22Rv1 (cell line): ENCODE data around the gene FAM47C.
"Not testable (repeated sequence)": the region's sequence is repeated elsewhere in the genome, so short reads cannot be mapped to it uniquely, and the experiment has no call there.

ENCODE experiments used
- H3K27ac ChIP-seq: fragments of 450-650 bp; 2 replicates; pipeline ENCODE4 v1.5.1; 2017
- ZFX ChIP-seq: fragments of 450-650 bp; IDR thresholded peaks from 2 replicates; pipeline ENCODE4 v1.6.1; 2017; ENCODE audit warnings: antibody characterized with exemption, borderline replicate concordance
- TF ChIP-seq, protein P1 (sequence below): fragments of 450-650 bp; IDR thresholded peaks from 2 replicates; pipeline ENCODE4 v1.5.1; 2017; ENCODE audit warnings: mild to moderate bottlenecking

Gene FAM47C

DNA sequence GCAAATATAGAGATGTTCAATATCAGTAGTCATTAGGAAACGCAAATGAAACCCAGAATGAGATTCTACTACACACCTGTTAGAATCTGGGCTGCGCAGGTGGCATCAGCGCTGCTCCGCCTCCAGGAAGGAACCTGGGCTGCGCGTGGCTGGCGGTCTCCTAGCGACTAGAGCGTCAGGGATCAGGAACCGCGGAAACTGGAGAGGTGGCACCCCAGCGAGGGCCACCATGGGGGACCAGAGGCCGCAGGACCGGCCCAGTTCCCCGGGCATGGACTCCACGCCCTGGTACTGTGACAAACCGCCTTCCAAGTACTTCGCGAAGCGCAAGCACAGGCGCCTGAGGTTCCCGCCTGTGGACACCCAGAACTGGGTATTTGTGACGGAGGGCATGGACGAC, at the start of gene FAM47C:
FAM47C (plus strand) TSS at position 185 of the 400 bp plus-strand sequence; CDS start at position 230, 45 bp downstream.
- H3K27ac ChIP-seq, result not testable (repeated sequence)

DNA sequence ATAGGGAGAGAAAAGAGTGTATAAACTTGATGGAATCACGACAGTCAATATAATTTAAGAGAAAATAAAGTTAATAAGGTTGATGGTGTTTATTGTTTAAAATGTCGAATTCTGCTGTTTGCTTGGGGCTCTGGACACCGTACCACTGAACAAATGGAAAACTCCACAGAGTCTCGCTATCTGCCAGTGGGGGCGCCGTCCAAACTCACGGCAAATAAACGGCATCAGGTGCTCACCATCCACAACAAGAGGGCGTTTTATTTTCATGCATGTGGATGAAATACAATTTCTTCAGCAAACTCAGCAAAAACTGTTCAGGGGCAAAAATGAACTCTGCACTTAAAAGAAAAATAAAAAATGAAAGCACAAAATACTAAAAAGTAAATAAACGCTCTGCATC, 46.6 kb upstream of the FAM47C start:
- peak overlapping the region; percentile 43 for H3K27ac ChIP-seq
- no peak for TF ChIP-seq ZFX
- TF ChIP-seq, protein P1, sequence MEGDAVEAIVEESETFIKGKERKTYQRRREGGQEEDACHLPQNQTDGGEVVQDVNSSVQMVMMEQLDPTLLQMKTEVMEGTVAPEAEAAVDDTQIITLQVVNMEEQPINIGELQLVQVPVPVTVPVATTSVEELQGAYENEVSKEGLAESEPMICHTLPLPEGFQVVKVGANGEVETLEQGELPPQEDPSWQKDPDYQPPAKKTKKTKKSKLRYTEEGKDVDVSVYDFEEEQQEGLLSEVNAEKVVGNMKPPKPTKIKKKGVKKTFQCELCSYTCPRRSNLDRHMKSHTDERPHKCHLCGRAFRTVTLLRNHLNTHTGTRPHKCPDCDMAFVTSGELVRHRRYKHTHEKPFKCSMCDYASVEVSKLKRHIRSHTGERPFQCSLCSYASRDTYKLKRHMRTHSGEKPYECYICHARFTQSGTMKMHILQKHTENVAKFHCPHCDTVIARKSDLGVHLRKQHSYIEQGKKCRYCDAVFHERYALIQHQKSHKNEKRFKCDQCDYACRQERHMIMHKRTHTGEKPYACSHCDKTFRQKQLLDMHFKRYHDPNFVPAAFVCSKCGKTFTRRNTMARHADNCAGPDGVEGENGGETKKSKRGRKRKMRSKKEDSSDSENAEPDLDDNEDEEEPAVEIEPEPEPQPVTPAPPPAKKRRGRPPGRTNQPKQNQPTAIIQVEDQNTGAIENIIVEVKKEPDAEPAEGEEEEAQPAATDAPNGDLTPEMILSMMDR, result peak; percentile 47

DNA sequence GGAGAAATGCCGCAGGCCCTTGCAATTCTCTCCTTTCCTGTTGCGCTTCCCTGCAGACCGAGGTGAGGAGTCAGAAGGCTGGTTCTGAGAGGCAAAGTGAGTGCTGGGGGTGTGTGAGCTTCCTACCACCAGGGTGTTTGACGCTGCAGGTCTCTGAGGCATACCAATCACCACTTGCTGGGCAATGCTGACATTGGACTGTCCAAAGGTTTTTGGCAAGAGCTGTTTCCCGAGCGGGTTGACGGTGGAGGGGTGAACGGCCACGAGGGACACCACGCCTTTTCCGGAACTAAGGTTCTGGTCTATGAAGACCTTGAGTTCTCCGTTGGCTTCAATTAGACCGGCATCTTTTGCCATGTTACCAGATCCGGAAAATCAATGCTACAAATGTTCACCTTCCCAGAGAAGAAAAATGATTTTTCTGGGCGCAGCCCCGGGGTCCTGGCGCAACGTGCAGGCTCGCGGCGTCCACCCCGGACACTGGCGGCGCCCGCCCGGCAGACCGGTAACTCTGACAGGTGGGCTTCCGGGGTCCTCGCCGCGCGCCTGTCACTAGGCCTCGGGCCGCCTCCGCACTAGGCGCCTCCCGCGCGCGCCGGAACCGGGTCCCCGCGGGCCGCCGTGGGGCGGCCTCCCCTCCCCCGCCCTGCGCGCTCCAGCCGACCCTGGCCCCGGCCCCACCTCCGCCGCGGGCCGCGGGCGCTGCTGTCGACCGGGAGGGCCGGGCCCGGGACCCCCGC, 44.9 kb upstream of the FAM47C start:
- no peak for TF ChIP-seq ZFX
- TF ChIP-seq, protein P1, result no peak
- H3K27ac ChIP-seq, result no peak overlapping the region

DNA sequence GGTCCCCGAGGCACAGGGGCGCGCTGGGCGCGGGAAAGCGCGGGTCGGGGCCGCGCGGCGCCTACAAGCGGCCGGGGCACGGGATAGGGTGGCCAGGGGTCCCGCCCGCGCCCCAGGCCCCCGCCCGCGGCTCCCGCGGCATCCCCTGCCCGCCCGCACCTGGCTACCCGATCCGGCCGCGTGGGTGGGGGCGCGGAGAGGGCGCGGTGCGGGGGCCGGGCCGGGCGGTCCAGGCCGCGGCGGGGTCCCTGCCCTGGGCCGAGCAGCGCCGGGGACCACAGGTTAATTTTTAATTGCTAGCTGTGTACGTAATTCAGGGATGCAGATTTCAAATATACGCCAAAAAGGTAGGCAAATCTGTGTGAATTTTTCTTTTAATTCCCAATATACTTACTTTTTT, 44.3 kb upstream of the FAM47C start:
- no peak overlapping the region for H3K27ac ChIP-seq

DNA sequence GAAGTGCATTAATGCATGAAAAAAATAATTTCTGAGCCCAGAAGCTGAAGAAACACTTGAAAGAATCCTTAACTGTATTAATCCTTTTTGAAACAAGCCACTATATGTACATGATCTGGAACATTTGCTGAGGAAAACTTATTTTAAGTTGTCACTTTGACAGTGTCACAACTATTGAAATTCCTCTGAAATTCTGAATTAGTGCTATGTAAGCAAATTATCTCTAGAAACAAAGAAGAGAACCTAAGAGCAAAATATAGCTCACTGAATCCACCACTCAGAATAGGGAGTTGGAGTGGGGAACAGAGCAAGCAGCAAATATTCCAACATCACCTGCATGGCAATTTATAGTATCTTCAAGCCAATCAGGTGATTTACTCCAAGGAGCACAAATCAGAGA, 34.6 kb upstream of the FAM47C start:
- H3K27ac ChIP-seq, result no peak overlapping the region
- TF ChIP-seq, protein P1, result no peak
- no peak for TF ChIP-seq ZFX

More for the DNA sequence above, 44.3 kb upstream of the FAM47C start:
- TF ChIP-seq ZFX, result no peak

DNA sequence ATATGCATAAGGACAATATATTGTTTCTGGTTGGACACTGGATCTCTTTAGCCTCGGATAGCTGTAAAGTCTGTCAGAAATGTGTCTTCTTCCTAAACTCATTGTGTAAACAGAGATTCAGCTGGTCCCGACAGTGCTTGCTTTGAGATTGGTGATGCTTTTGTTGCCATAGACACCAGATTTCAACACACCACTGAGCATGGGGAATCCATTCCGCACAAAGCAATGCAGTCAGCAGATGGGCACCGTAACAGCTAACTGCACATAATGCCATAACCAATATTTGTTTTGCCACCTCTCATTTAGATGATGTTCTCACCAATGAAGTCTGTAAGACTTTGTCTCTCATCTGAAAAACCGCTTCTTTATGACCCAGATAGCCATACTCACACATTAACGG, 33.3 kb upstream of the FAM47C start:
- H3K27ac ChIP-seq, result no peak overlapping the region
- TF ChIP-seq, protein P1, result no peak
- TF ChIP-seq ZFX, result no peak

DNA sequence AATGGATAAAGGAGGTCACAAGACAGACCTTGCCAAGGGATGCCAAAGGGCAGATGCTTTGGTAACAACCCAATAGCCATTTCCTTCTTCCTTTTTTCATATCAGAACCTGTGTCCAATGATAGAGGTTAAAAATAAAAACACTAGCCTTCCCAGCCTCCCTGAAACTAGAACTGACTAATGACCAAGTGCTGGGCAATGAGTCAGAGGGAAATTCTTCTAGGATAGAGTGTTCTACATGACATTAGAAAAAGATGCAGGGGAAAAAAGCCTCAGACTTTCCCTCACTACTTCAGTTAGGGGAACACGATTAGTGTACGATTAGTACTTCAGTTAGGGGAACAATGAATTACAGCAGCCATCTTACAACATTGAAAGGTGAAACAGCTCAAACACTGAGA, 29.3 kb upstream of the FAM47C start:
- H3K27ac ChIP-seq, result no peak overlapping the region
- TF ChIP-seq, protein P1, result no peak
- TF ChIP-seq ZFX, result no peak

DNA sequence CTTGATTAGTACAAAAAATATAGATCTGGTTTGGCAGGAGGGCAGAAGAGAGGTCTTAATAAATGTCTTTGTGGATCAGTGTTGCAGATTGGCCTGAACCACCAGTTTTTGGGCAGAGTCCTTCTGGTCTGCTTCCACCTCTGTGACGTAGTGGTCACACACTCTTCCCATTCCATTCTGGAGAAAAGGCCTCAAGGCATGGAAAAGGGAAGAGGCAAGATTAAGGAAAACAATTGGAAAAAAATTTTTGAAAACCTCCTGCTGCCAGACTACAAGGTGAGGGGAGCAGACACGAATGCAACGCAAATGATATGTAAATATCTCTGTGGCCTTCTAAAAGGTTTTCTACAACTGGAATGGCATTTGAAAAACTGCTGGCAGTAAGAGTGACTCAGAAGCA, 24.3 kb upstream of the FAM47C start:
- TF ChIP-seq ZFX, result no peak
- TF ChIP-seq, protein P1, result no peak

More for the DNA sequence above, 24.3 kb upstream of the FAM47C start:
- no peak overlapping the region for H3K27ac ChIP-seq
